22Rv1 (cell line): ENCODE measurements around the gene ADCY2.

Experiments
- H3K27ac ChIP-seq: fragments of 450-650 bp; 2 replicates; pipeline ENCODE4 v1.5.1; 2017
- ZFX ChIP-seq: fragments of 450-650 bp; IDR thresholded peaks from 2 replicates; pipeline ENCODE4 v1.6.1; 2017; ENCODE audit warnings: antibody characterized with exemption, borderline replicate concordance
- TF ChIP-seq, protein P1 (sequence below): fragments of 450-650 bp; IDR thresholded peaks from 2 replicates; pipeline ENCODE4 v1.5.1; 2017; ENCODE audit warnings: mild to moderate bottlenecking

Gene ADCY2

DNA sequence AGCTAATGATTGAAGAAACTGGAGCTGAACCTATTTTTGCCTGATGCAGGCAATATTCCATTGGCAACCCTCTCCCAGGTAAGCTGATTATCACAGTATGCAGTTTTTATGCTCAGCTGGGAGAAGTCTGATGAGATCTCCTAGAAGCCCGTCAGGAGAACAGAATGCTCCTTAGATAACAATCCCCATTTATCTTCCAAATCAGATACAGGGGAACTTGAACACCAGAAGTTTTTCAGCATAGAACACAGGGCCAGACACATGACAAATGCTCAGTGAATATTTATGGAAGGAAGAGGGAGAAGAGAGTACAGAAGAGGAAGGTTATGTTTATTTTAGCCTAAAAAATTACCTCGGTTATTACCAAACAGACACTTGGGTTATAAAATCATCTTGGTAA, 417.1 kb downstream of the ADCY2 start:
- no peak for TF ChIP-seq ZFX
- TF ChIP-seq, protein P1, sequence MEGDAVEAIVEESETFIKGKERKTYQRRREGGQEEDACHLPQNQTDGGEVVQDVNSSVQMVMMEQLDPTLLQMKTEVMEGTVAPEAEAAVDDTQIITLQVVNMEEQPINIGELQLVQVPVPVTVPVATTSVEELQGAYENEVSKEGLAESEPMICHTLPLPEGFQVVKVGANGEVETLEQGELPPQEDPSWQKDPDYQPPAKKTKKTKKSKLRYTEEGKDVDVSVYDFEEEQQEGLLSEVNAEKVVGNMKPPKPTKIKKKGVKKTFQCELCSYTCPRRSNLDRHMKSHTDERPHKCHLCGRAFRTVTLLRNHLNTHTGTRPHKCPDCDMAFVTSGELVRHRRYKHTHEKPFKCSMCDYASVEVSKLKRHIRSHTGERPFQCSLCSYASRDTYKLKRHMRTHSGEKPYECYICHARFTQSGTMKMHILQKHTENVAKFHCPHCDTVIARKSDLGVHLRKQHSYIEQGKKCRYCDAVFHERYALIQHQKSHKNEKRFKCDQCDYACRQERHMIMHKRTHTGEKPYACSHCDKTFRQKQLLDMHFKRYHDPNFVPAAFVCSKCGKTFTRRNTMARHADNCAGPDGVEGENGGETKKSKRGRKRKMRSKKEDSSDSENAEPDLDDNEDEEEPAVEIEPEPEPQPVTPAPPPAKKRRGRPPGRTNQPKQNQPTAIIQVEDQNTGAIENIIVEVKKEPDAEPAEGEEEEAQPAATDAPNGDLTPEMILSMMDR, result no peak
- H3K27ac ChIP-seq, result no peak overlapping the region

DNA sequence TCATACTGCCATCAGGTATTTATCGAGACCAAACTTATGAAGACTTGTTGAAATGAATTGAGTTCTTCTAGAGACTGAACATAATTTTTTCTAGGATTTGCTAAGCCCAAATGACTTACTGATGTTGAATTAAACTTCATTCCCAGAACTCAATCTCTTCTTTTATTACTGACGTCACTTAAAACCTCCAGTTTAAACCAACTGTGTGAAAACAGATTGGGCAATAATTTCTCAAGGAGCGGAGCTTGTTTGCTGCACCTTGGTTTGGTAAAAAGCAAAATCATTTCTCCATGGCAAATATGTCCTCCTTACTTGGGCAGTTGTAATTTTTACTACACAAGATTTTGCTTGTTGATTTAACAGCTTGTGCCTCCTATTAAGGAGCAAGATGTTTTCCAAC, 417.6 kb downstream of the ADCY2 start:
- TF ChIP-seq, protein P1, result no peak
- TF ChIP-seq ZFX, result no peak
- no peak overlapping the region for H3K27ac ChIP-seq

DNA sequence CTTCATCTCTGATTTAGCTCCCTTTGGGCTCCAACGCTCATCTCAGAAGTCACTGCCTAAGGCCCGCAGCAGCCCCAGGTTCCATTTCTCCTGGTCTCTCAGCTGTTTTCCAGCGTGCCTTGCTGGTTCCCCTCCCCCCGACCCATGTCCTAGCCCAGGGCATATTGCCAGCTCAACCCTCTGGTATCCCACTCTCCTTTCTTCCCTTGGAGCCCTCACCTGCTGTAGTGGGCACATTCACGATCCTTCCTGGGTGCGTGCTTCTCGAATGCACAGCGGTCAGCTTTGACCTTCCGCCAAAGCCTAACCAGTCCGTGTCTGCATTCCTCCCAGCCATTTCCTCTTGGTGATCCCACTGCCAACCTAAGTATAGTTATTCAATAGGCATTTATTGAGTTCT, 418.9 kb downstream of the ADCY2 start:
- TF ChIP-seq, protein P1, result no peak
- no peak for TF ChIP-seq ZFX

GRCh38 chr5:7815892-7816534, 420.1 kb downstream of the ADCY2 start:
- no peak for TF ChIP-seq ZFX
- TF ChIP-seq, protein P1, result peak; percentile 94
- no peak overlapping the region for H3K27ac ChIP-seq

More for the DNA sequence above, 418.9 kb downstream of the ADCY2 start:
- H3K27ac ChIP-seq, result no peak overlapping the region

DNA sequence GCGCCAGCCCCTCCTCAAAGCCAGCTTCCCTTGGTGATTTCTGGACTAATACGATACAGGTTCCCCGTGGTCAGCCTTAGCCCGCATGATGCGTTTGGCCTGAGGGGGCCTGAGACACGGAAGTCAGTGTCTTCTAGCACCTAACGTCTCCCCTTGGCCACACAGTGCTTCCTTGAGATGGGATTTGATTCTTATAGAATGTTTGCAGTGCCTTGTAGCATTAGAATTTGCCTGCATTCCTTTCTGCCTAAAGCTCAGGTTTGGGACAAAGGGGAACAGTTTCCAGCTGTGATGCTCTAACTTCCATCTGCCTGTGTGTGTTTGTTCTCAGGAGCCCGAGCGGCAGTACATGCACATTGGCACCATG, 420.6 kb downstream of the ADCY2 start:
- TF ChIP-seq ZFX, result no peak
- TF ChIP-seq, protein P1, result peak; percentile 66

GRCh38 chr5:7822449-7822848, 426.5 kb downstream of the ADCY2 start:
- H3K27ac ChIP-seq, result no peak overlapping the region
- TF ChIP-seq ZFX, result no peak
- TF ChIP-seq, protein P1, result no peak

More for the DNA sequence above, 420.6 kb downstream of the ADCY2 start:
- no peak overlapping the region for H3K27ac ChIP-seq

DNA sequence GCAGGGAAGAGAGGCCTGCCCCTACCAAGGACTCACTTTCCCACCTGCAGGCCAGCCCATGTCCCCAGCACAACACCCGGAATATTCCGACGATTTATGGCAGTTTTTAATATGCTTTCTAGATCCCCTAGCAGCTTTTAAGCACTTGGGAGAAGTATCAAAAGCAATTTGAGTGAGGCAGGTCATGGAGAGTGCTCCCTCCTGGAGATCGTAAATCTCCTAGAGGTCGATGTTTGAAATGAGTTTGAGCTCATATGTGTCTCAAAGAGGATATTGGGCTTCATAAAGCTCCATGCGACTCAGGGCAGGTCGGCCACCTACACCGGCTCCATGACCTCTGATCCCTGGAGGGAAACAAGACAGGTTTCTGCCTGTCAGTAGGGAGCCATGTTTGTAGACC, 427.7 kb downstream of the ADCY2 start:
- TF ChIP-seq ZFX, result no peak
- TF ChIP-seq, protein P1, result no peak
- H3K27ac ChIP-seq, result no peak overlapping the region
